CD8-positive, alpha-beta memory T cell (primary cell): ENCODE results near the gene SCG5. TPM values are rescaled to one million over a fixed set of nuclear protein-coding genes. Genes with fewer than 3 reads are reported as not detected.

ENCODE experiments used
- CTCF ChIA-PET: fragments of 350-600 bp; sonication (Branson Sonifier 250); formaldehyde crosslinking; loops from one replicate; lab custom pipeline; 2021; ENCODE audit warnings: antibody characterized with exemption; lab: Charles Lee
- POLR2A ChIA-PET: fragments of 350-600 bp; sonication (Branson Sonifier 250); formaldehyde crosslinking; loops from one replicate; lab custom pipeline; 2021; ENCODE audit warnings: antibody characterized with exemption; lab: Charles Lee
- DNase-seq, 5 donors: peaks; one replicate each; pipeline versions ENCODE4 v3.0.0 to v3.0.0-alpha.2; 2020 to 2022; ENCODE audit warnings: mixed read lengths in 1 of 5
- H3K27ac ChIP-seq: one replicate; pipeline ENCODE4 v1.7.0; 2013; ENCODE audit warnings: low read depth, mild to moderate bottlenecking, low read length, moderate library complexity
- H3K27me3 ChIP-seq: 2 replicates; pipeline ENCODE4 v1.7.0; 2013; ENCODE audit warnings: low read length, mild to moderate bottlenecking; ENCODE audit not compliant: insufficient read depth, poor library complexity, severe bottlenecking
- H3K36me3 ChIP-seq: 2 replicates; pipeline ENCODE4 v1.7.0; 2013; ENCODE audit warnings: mild to moderate bottlenecking, low read length, moderate library complexity; ENCODE audit not compliant: insufficient read depth
- H3K4me1 ChIP-seq: 2 replicates; pipeline ENCODE4 v1.7.0; 2013; ENCODE audit warnings: mild to moderate bottlenecking, low read length, moderate library complexity; ENCODE audit not compliant: insufficient read depth
- H3K4me3 ChIP-seq: 2 replicates; pipeline ENCODE4 v1.7.0; 2013; ENCODE audit warnings: mild to moderate bottlenecking, low read length
- H3K9me3 ChIP-seq: 2 replicates; pipeline ENCODE4 v1.7.0; 2013; ENCODE audit warnings: mild to moderate bottlenecking, low read length
- H3K27ac Mint-ChIP-seq, 8 donors: one replicate each; pipeline ENCODE4 v1.8.0; 2020 to 2021; ENCODE audit warnings: mixed read lengths in 8 of 8, mild to moderate bottlenecking in 6 of 8, inconsistent platforms in 3 of 8, moderate library complexity in 3 of 8
- H3K27me3 Mint-ChIP-seq, 2 donors: one replicate each; pipeline ENCODE4 v1.8.0; 2020 to 2021; ENCODE audit warnings: mixed read lengths in 2 of 2, mild to moderate bottlenecking in 1 of 2, moderate library complexity in 1 of 2
- H3K36me3 Mint-ChIP-seq, 3 donors: one replicate each; pipeline ENCODE4 v1.8.0; 2020 to 2021; ENCODE audit warnings: mixed read lengths in 3 of 3, inconsistent platforms in 1 of 3, mild to moderate bottlenecking in 1 of 3
- H3K4me1 Mint-ChIP-seq, 3 donors: one replicate each; pipeline ENCODE4 v1.8.0; 2020 to 2021; ENCODE audit warnings: mixed read lengths in 3 of 3, inconsistent platforms in 1 of 3, mild to moderate bottlenecking in 1 of 3
- H3K4me3 Mint-ChIP-seq, 7 donors: one replicate each; pipeline ENCODE4 v1.8.0; 2020 to 2021; ENCODE audit warnings: mixed read lengths in 7 of 7, mild to moderate bottlenecking in 6 of 7, moderate library complexity in 4 of 7, inconsistent platforms in 2 of 7
- H3K9me3 Mint-ChIP-seq, 5 donors: one replicate each; pipeline ENCODE4 v1.8.0; 2020 to 2022; ENCODE audit warnings: mixed read lengths in 5 of 5, mild to moderate bottlenecking in 3 of 5, moderate library complexity in 2 of 5, inconsistent platforms in 1 of 5
- polyA plus RNA-seq: library from polyadenylated mRNA; unstranded; fragments of 300-500 nt; fragmentation: Illumina TruSeq; gene quantifications from one replicate; pipeline ENCODE4 v1.2.3, GENCODE V29; 2021
- total RNA-seq, 2 experiments: library from RNA; stranded (reverse); gene quantifications; one replicate each; pipeline ENCODE4 v1.2.3, GENCODE V29; 2021

Gene SCG5
- total and polyA plus RNA-seq, 3 experiments from 2014 or later = 0.24 to 0.28 TPM; not detected in 1

- Mint-ChIP-seq H3K4me1 (no peaks in the 10 kb centered on the region), H3K9me3 (peaks cover 0 to 17% (median 2%) of the 10 kb centered on the region in 5 donors), H3K27ac (no peak overlapping the region), H3K36me3 (no peaks in the 10 kb centered on the region), H3K27me3 (peaks cover 1 to 17% of the 10 kb centered on the region in 2 donors), H3K4me3 (no peak overlapping the region)
- no peak overlapping the region for H3K4me3 ChIP-seq
- DNase-seq = no peak
- no peak overlapping the region for H3K27ac ChIP-seq
- ChIA-PET POLR2A (no interaction called here), CTCF (no interaction called here)
- no peaks in the 10 kb centered on the region for H3K4me1 ChIP-seq
- no peaks in the 10 kb centered on the region for H3K36me3 ChIP-seq
- H3K9me3 ChIP-seq = no peaks in the 10 kb centered on the region
- H3K27me3 ChIP-seq = no peaks in the 10 kb centered on the region
These were observed 98.1 kb downstream of the SCG5 start for GRCh38 chr15:32739522-32740063.

GRCh38 chr15:32743411-32744140, 102.1 kb downstream of the SCG5 start:
- Histone ChIP-seq H3K27ac (no peak overlapping the region), H3K4me1 (no peaks in the 10 kb centered on the region), H3K36me3 (no peaks in the 10 kb centered on the region), H3K9me3 (no peaks in the 10 kb centered on the region), H3K27me3 (no peaks in the 10 kb centered on the region), H3K4me3 (no peak overlapping the region)
- Mint-ChIP-seq H3K4me3 (no peak overlapping the region), H3K9me3 (peaks cover 0 to 17% (median 2%) of the 10 kb centered on the region in 5 donors), H3K4me1 (no peaks in the 10 kb centered on the region), H3K27me3 (peaks cover 1 to 8% of the 10 kb centered on the region in 2 donors), H3K27ac (no peak overlapping the region), H3K36me3 (no peaks in the 10 kb centered on the region)
- POLR2A ChIA-PET = no interaction called here
- DNase-seq = no peak
- CTCF ChIA-PET = no interaction called here

- H3K36me3 ChIP-seq = no peaks in the 10 kb centered on the region
- no peak overlapping the region for H3K4me3 Mint-ChIP-seq
- peaks cover 7 to 14% of the 10 kb centered on the region in 2 donors for H3K27me3 Mint-ChIP-seq
- no peak overlapping the region for H3K27ac Mint-ChIP-seq
- no peaks in the 10 kb centered on the region for H3K4me1 Mint-ChIP-seq
- no peak overlapping the region for H3K27ac ChIP-seq
- H3K36me3 Mint-ChIP-seq = no peaks in the 10 kb centered on the region
- H3K9me3 ChIP-seq = no peaks in the 10 kb centered on the region
- no peaks in the 10 kb centered on the region for H3K4me1 ChIP-seq
- no peak for DNase-seq
- no peak overlapping the region for H3K4me3 ChIP-seq
- ChIA-PET CTCF (no interaction called here), POLR2A (no interaction called here)
- H3K9me3 Mint-ChIP-seq = no peaks in the 10 kb centered on the region
- H3K27me3 ChIP-seq = no peaks in the 10 kb centered on the region
These were observed 104.8 kb downstream of the SCG5 start for GRCh38 chr15:32746116-32746857.

Other genes with a start within 250 kb of the SCG5 start
- under 1 TPM in 1 of 2 experiments, not detected in 1; 0.13 TPM for gene GOLGA8K, start 238.4 kb upstream of the SCG5 start, total RNA-seq
- gene GOLGA8K, start 238.4 kb upstream of the SCG5 start, polyA plus RNA-seq = not detected
- not detected for gene GOLGA8O, start 186.1 kb upstream of the SCG5 start, total RNA-seq
- 0.85 TPM for gene GOLGA8O, start 186.1 kb upstream of the SCG5 start, polyA plus RNA-seq
- gene GOLGA8N, start 48.3 kb upstream of the SCG5 start, total RNA-seq = 1 to 10 TPM in 1 of 2 experiments, under 1 TPM in 1; 0.82 to 1.2 TPM
- 0.86 TPM for gene GOLGA8N, start 48.3 kb upstream of the SCG5 start, polyA plus RNA-seq
- 100 to 1,000 TPM in 1 of 2 experiments, 10 to 100 TPM in 1; 88.4 to 106 TPM for gene ARHGAP11A, start 26.2 kb upstream of the SCG5 start, total RNA-seq
- 3.6 TPM for gene ARHGAP11A, start 26.2 kb upstream of the SCG5 start, polyA plus RNA-seq
- not detected for gene GREM1, start 76.3 kb downstream of the SCG5 start, total RNA-seq
- not detected for gene GREM1, start 76.3 kb downstream of the SCG5 start, polyA plus RNA-seq